H1 (cell line): ENCODE measurements around the gene CD46. TPM values are rescaled to one million over a fixed set of nuclear protein-coding genes. Genes with fewer than 3 reads are reported as not detected.

Experiments
- CTCF ChIA-PET: fragments of 300-600 bp; sonication (Branson Sonifier 250); formaldehyde crosslinking; loops from one replicate; lab custom pipeline; 2021; ENCODE audit not compliant: partially characterized antibody; lab: Charles Lee
- POLR2A ChIA-PET: fragments of 300-600 bp; sonication (Branson Sonifier 250); formaldehyde crosslinking; loops from one replicate; lab custom pipeline; 2021; ENCODE audit warnings: inconsistent platforms; ENCODE audit not compliant: partially characterized antibody; lab: Charles Lee
- DNase-seq, 2 experiments: peaks; one replicate each; pipeline versions ENCODE4 v3.0.0 to v3.0.0-alpha.2; 2010 to 2022; ENCODE audit warnings: low spot score in 2 of 2, low read depth in 1 of 2, mixed read lengths in 1 of 2
- FAIRE-seq: peaks from 2 replicates; lab custom pipeline; 2011; peaks lifted over from hg19 to GRCh38; lab: Jason Lieb, UNC
- H2AFZ ChIP-seq: 2 replicates; pipeline ENCODE4 v1.8.1; 2012; ENCODE audit warnings: low read length, inconsistent platforms
- H2AK5ac ChIP-seq: 2 replicates; pipeline ENCODE4 v1.6.1; 2013; ENCODE audit warnings: low read depth, low read length
- H2BK120ac ChIP-seq: replicated peaks from 2 replicates; pipeline ENCODE3; 2013; ENCODE audit warnings: low read depth, low read length, inconsistent platforms
- H2BK12ac ChIP-seq: 2 replicates; pipeline ENCODE4 v1.6.1; 2013; ENCODE audit warnings: low read depth, low read length
- H2BK15ac ChIP-seq: 2 replicates; pipeline ENCODE4 v1.6.1; 2013; ENCODE audit warnings: low read length
- H2BK20ac ChIP-seq: 2 replicates; pipeline ENCODE4 v1.6.1; 2013; ENCODE audit warnings: low read length
- H2BK5ac ChIP-seq: 2 replicates; pipeline ENCODE4 v1.6.1; 2013; ENCODE audit warnings: low read depth, low read length
- H3K14ac ChIP-seq: 2 replicates; pipeline ENCODE4 v1.6.1; 2013; ENCODE audit warnings: inconsistent platforms; ENCODE audit not compliant: insufficient read length
- H3K18ac ChIP-seq: 2 replicates; pipeline ENCODE4 v1.6.1; 2013; ENCODE audit warnings: low read length; ENCODE audit errors: extremely low read depth
- H3K23ac ChIP-seq: 2 replicates; pipeline ENCODE4 v1.6.1; 2013; ENCODE audit warnings: inconsistent platforms; ENCODE audit not compliant: insufficient read length
- H3K23me2 ChIP-seq: 2 replicates; pipeline ENCODE4 v1.6.1; 2013; ENCODE audit warnings: low read depth, low read length
- H3K27ac ChIP-seq: 2 replicates; pipeline ENCODE4 v1.6.1; 2011; ENCODE audit warnings: low read depth, low read length, inconsistent platforms
- H3K27me3 ChIP-seq, 4 experiments: replicated peaks in 1 of 4; 1 replicate in 1 of 4; 2 replicates in 3 of 4; pipeline versions ENCODE4 v1.6.1 to v1.8.1; 2011 to 2013; ENCODE audit warnings: low read length in 3 of 4, mild to moderate bottlenecking in 3 of 4, inconsistent platforms in 2 of 4, mixed read lengths in 2 of 4, moderate library complexity in 1 of 4; ENCODE audit not compliant: control insufficient read depth in 3 of 4, insufficient read depth in 3 of 4; ENCODE audit errors: extremely low read depth in 1 of 4
- H3K36me3 ChIP-seq, 4 experiments: 2 replicates each; pipeline versions ENCODE4 v1.6.1 to v1.8.1; 2011 to 2013; ENCODE audit warnings: mild to moderate bottlenecking in 4 of 4, low read length in 3 of 4, moderate library complexity in 2 of 4, control low read depth in 1 of 4, inconsistent platforms in 1 of 4; ENCODE audit not compliant: insufficient read depth in 4 of 4, control insufficient read depth in 2 of 4
- H3K4ac ChIP-seq: replicated peaks from 2 replicates; pipeline ENCODE3; 2013; ENCODE audit warnings: low read length, low read depth, mixed read lengths, inconsistent platforms; ENCODE audit not compliant: insufficient read length
- H3K4me1 ChIP-seq, 4 experiments: replicated peaks in 1 of 4; 1 replicate in 1 of 4; 2 replicates in 3 of 4; pipeline versions ENCODE4 v1.6.1 to v1.8.1; 2011 to 2013; ENCODE audit warnings: low read length in 3 of 4, inconsistent platforms in 2 of 4, mixed read lengths in 1 of 4; ENCODE audit not compliant: insufficient read depth in 4 of 4, control insufficient read depth in 3 of 4
- H3K4me2 ChIP-seq, 2 experiments: 2 replicates each; pipeline versions ENCODE4 v1.6.1 to v1.8.1; 2011 to 2013; ENCODE audit warnings: low read depth in 2 of 2, low read length in 2 of 2, control low read depth in 1 of 2, inconsistent platforms in 1 of 2, mild to moderate bottlenecking in 1 of 2; ENCODE audit not compliant: insufficient read depth in 1 of 2
- H3K4me3 ChIP-seq, 4 experiments: fragments of 200-600, 300-600 bp in 1 of 4; sonication (generic), shearing (Covaris generic), sonication (Bioruptor Twin) in 1 of 4; 2 replicates each; pipeline versions ENCODE4 v1.5.1 to v1.8.1; 2011 to 2016; ENCODE audit warnings: low read length in 4 of 4, low read depth in 3 of 4, control low read depth in 2 of 4, inconsistent platforms in 2 of 4, mild to moderate bottlenecking in 2 of 4, mixed read lengths in 1 of 4, moderate library complexity in 1 of 4; ENCODE audit not compliant: insufficient read depth in 2 of 4; ENCODE audit errors: extremely low read depth in 1 of 4
- H3K56ac ChIP-seq: replicated peaks from 2 replicates; pipeline ENCODE3; 2013; ENCODE audit warnings: low read depth, mild to moderate bottlenecking, mixed read lengths, low read length, inconsistent platforms; ENCODE audit not compliant: insufficient read length
- H3K79me1 ChIP-seq: 2 replicates; pipeline ENCODE4 v1.6.1; 2013; ENCODE audit warnings: low read depth, low read length, control low read depth
- H3K79me2 ChIP-seq, 2 experiments: 2 replicates each; pipeline versions ENCODE4 v1.6.1 to v1.8.1; 2012 to 2013; ENCODE audit warnings: low read length in 2 of 2, mild to moderate bottlenecking in 2 of 2, inconsistent platforms in 1 of 2; ENCODE audit not compliant: insufficient read depth in 2 of 2, control insufficient read depth in 1 of 2
- H3K9ac ChIP-seq, 4 experiments: replicated peaks in 1 of 4; 1 replicate in 1 of 4; 2 replicates in 3 of 4; pipeline versions ENCODE4 v1.6.1 to v1.8.1; 2011 to 2013; ENCODE audit warnings: low read depth in 3 of 4, low read length in 3 of 4, control low read depth in 2 of 4, mild to moderate bottlenecking in 2 of 4, moderate library complexity in 2 of 4, inconsistent platforms in 1 of 4; ENCODE audit errors: extremely low read depth in 1 of 4
- H3K9me3 ChIP-seq, 2 experiments: 2 replicates each; pipeline versions ENCODE4 v1.6.1 to v1.8.1; 2012 to 2013; ENCODE audit warnings: mild to moderate bottlenecking in 2 of 2, moderate library complexity in 2 of 2, control low read depth in 1 of 2, inconsistent platforms in 1 of 2, low read depth in 1 of 2, low read length in 1 of 2, mixed read lengths in 1 of 2; ENCODE audit not compliant: insufficient read depth in 2 of 2
- H4K20me1 ChIP-seq, 2 experiments: replicated peaks in 1 of 2; 2 replicates each; pipeline versions ENCODE3 to v1.8.1; 2011 to 2013; ENCODE audit warnings: inconsistent platforms in 2 of 2, low read length in 2 of 2, mild to moderate bottlenecking in 1 of 2; ENCODE audit not compliant: insufficient read depth in 2 of 2, control insufficient read depth in 1 of 2
- H4K5ac ChIP-seq: 2 replicates; pipeline ENCODE4 v1.6.1; 2013; ENCODE audit warnings: low read length, low read depth, mixed read lengths, inconsistent platforms; ENCODE audit not compliant: insufficient read length
- H4K8ac ChIP-seq: 2 replicates; pipeline ENCODE4 v1.8.0; 2013; ENCODE audit warnings: mild to moderate bottlenecking, moderate library complexity, low read length, inconsistent platforms; ENCODE audit not compliant: insufficient read depth; ENCODE audit errors: extremely low read depth
- H4K91ac ChIP-seq: replicated peaks from 2 replicates; pipeline ENCODE3; 2013; ENCODE audit warnings: low read length, mixed read lengths, inconsistent platforms; ENCODE audit not compliant: insufficient read length
- FOSL1 ChIP-seq: IDR thresholded peaks from 2 replicates; pipeline ENCODE4 v1.6.1; 2011; ENCODE audit warnings: mild to moderate bottlenecking, low read depth, low read length, moderate library complexity; ENCODE audit not compliant: insufficient read depth
- GABPA ChIP-seq: IDR thresholded peaks from 2 replicates; pipeline ENCODE4 v1.6.1; 2011; ENCODE audit warnings: mild to moderate bottlenecking, low read length, moderate library complexity, borderline replicate concordance; ENCODE audit not compliant: insufficient read depth
- HDAC6 ChIP-seq: IDR thresholded peaks from one replicate; pipeline ENCODE4 v1.7.1; 2012; ENCODE audit warnings: low read depth, mild to moderate bottlenecking, inconsistent platforms, low read length, moderate library complexity
- KDM5A ChIP-seq: fragments of 200-600 bp; IDR thresholded peaks from 2 replicates; pipeline ENCODE4 v1.7.1; 2012; ENCODE audit warnings: mild to moderate bottlenecking, low read length, inconsistent platforms, mixed read lengths
- NANOG ChIP-seq: IDR thresholded peaks from 2 replicates; pipeline ENCODE4 v1.6.1; 2011; ENCODE audit warnings: low read length, low read depth, mild to moderate bottlenecking, inconsistent platforms; ENCODE audit not compliant: insufficient read depth, poor library complexity, severe bottlenecking
- SIX5 ChIP-seq: IDR thresholded peaks from 2 replicates; pipeline ENCODE4 v1.6.1; 2011; ENCODE audit warnings: mild to moderate bottlenecking, low read depth, low read length
- TCF12 ChIP-seq: IDR thresholded peaks from 2 replicates; pipeline ENCODE4 v1.6.1; 2011; ENCODE audit warnings: low read depth, mild to moderate bottlenecking, low read length
- polyA plus RNA-seq, 7 experiments: library from polyadenylated mRNA; depleted of rRNA in 3 of 7; stranded (reverse) in 5 of 7; unstranded in 2 of 7; fragments of >200 nt in 5 of 7; fragments of 200-250 nt in 2 of 7; gene quantifications; 1 replicate in 5 of 7; 2 replicates in 1 of 7; 4 replicates in 1 of 7; pipeline versions ENCODE4 v1.2.1 to v1.2.3, GENCODE V29; 2011 to 2013; ENCODE audit warnings: missing spikeins in 2 of 7, mixed read lengths in 2 of 7
- total RNA-seq: library from RNA; stranded (reverse); fragmentation: NEBNext Ultra II Directional; extraction: Animal tissue kit (Norgen Biotek cat#: 25700); gene quantifications from 2 replicates; pipeline ENCODE4 v1.2.1, GENCODE V29; 2021
- TF ChIP-seq, protein P1 (sequence below): IDR thresholded peaks from 2 replicates; pipeline ENCODE4 v1.6.1; 2012; ENCODE audit warnings: inconsistent platforms

The CD46 gene
- total and polyA plus RNA-seq, 2 of the 8 experiments (the other 6 are each of a cell fraction or from before 2014, with no cell fraction given), result 60.9 to 113 TPM

DNA sequence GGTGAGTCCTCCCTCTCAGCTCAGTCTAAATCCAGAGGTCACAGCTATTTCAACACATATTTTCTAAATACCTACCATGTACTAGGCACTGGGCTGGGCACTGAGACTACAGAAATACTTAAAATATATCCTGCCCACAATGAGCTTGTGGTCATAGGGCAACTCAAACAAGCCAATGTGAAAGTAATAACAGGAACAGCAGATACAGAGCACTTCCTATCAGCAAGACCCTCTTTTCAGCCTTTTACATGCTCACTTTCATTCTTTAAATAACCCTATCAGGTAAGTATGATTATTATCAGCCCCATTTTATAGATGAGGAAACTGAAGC is 87.2 kb downstream of the CD46 start:
- no peaks in the 10 kb centered on the region for H3K23me2 ChIP-seq
- H3K4me3 ChIP-seq, result no peak overlapping the region
- peaks cover 0 to 3% (median 1%) of the 10 kb centered on the region in 4 experiments; a peak in 3 of 7 replicates for H3K4me1 ChIP-seq
- no peak overlapping the region for H4K5ac ChIP-seq
- H2BK15ac ChIP-seq, result no peak overlapping the region
- no peak overlapping the region for H3K4ac ChIP-seq
- ChIA-PET POLR2A (interaction anchor here (1.0 to 1.1 kb wide), 2 partner anchors 9 to 10 kb away, joined by 3 to 4 read pairs; no protein-coding TSS in a partner anchor), CTCF (interaction anchor here (0.6 to 7.3 kb wide), 12 partner anchors 9 to 1926 kb away, joined by 3 to 56 read pairs (median 8); no protein-coding TSS in a partner anchor)
- H2AFZ ChIP-seq, result no peak overlapping the region
- no peak for FAIRE-seq
- no peak overlapping the region for H2BK20ac ChIP-seq
- H2AK5ac ChIP-seq, result no peak overlapping the region
- H2BK120ac ChIP-seq, result no peak overlapping the region
- H2BK5ac ChIP-seq, result no peak overlapping the region
- H2BK12ac ChIP-seq, result no peak overlapping the region
- H3K4me2 ChIP-seq, result no peak overlapping the region
- H4K91ac ChIP-seq, result no peak overlapping the region
- no peak overlapping the region for H3K27ac ChIP-seq
- H3K18ac ChIP-seq, result no peak overlapping the region
- H3K23ac ChIP-seq, result no peak overlapping the region
- no peaks in the 10 kb centered on the region for H3K79me2 ChIP-seq
- H3K79me1 ChIP-seq, result no peaks in the 10 kb centered on the region
- no peaks in the 10 kb centered on the region for H4K20me1 ChIP-seq
- no peak overlapping the region for H3K14ac ChIP-seq
- no peak overlapping the region for H3K9ac ChIP-seq
- no peak overlapping the region for H4K8ac ChIP-seq
- DNase-seq, result no peak
- H3K36me3 ChIP-seq, result no peaks in the 10 kb centered on the region
- H3K9me3 ChIP-seq, result no peaks in the 10 kb centered on the region
- H3K27me3 ChIP-seq, result no peaks in the 10 kb centered on the region
- no peak overlapping the region for H3K56ac ChIP-seq
- no peak for TF ChIP-seq TCF12
- TF ChIP-seq NANOG, result no peak
- TF ChIP-seq HDAC6, result no peak
- TF ChIP-seq SIX5, result no peak
- TF ChIP-seq GABPA, result no peak
- no peak for TF ChIP-seq KDM5A
- TF ChIP-seq, protein P1, sequence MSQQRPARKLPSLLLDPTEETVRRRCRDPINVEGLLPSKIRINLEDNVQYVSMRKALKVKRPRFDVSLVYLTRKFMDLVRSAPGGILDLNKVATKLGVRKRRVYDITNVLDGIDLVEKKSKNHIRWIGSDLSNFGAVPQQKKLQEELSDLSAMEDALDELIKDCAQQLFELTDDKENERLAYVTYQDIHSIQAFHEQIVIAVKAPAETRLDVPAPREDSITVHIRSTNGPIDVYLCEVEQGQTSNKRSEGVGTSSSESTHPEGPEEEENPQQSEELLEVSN, result no peak
- no peak for TF ChIP-seq FOSL1
